Measurements from ENCODE around the gene NIT1. TPM values are rescaled to one million over a fixed set of nuclear protein-coding genes. Genes with fewer than 3 reads are reported as not detected.

Gene NIT1
- total and polyA plus RNA-seq, 8 donors: 17.9 to 48.4 (median 20.1) TPM

- Histone ChIP-seq H3K27ac (no peak overlapping the region), H3K36me3 (no peaks in the 10 kb centered on the region), H3K9me3 (no peaks in the 10 kb centered on the region), H3K4me3 (no peak overlapping the region), H3K4me1 (peaks cover 0 to 13% (median 8%) of the 10 kb centered on the region in 3 donors), H3K27me3 (no peaks in the 10 kb centered on the region)
- ATAC-seq: no peak
- TF ChIP-seq CTCF (IDR thresholded peaks at IDR 0.05): no peak
- no peak for DNase-seq
- 83% methylated on average over 5 of the region's 5 CpGs for WGBS, 2 donors
- FAIRE-seq: no peak
- intact Hi-C loops (cut with DNase I): no loop called here
Measured at GRCh38 chr1:161163793-161164192, 45.9 kb downstream of the NIT1 start.

- Histone ChIP-seq H3K36me3 (no peaks in the 10 kb centered on the region), H3K4me3 (peak overlapping the region in 3 of 4 donors; percentile 56 to 73 (median 59)), H3K4me1 (peaks cover 0 to 8% (median 7%) of the 10 kb centered on the region in 3 donors), H3K27me3 (no peaks in the 10 kb centered on the region), H3K27ac (peak overlapping the region; percentile 67 to 92 (median 80)), H3K9me3 (no peaks in the 10 kb centered on the region)
- ATAC-seq (no peak), DNase-seq (no peak), FAIRE-seq (no peak)
- WGBS, 2 donors: 49 to 57% methylated on average over 14 of the region's 14 CpGs
- TF ChIP-seq CTCF (IDR thresholded peaks at IDR 0.05): no peak
- intact Hi-C loops (cut with DNase I): no loop called here
Measured at GRCh38 chr1:161164901-161165610, 47.2 kb downstream of the NIT1 start.

GRCh38 chr1:161165742-161166668 lies 48.1 kb downstream of the NIT1 start, which contains the start of gene PPOX:
Gene PPOX, plus strand, starts transcription at chr1:161166426. Its CDS starts 422 bp downstream, at chr1:161166848.
- WGBS, 2 donors: 0% methylated on average over 54 of the region's 54 CpGs
- TF ChIP-seq CTCF (IDR thresholded peaks at IDR 0.05): peak in 1 of 4 donors; percentile 10
- Histone ChIP-seq H3K27me3 (no peaks in the 10 kb centered on the region), H3K36me3 (no peaks in the 10 kb centered on the region), H3K9me3 (no peaks in the 10 kb centered on the region), H3K4me3 (peak within 1 kb of the TSS; percentile 49 to 73 (median 58)), H3K4me1 (peaks cover 0 to 5% (median 2%) of the 10 kb centered on the region in 3 donors), H3K27ac (peak within 1 kb of the TSS; percentile 67 to 92 (median 80))
- DNase-seq (peak; percentile 90 to 98 (median 96)), ATAC-seq (peak; percentile 92 to 97 (median 94)), FAIRE-seq (peak; percentile 86)
- intact Hi-C loops (cut with DNase I): no loop called here

GRCh38 chr1:161166669-161167548 lies 49.0 kb downstream of the NIT1 start:
- intact Hi-C loops (cut with DNase I): no loop called here
- WGBS, 2 donors: 4 to 6% methylated on average over 30 to 33 of the region's 33 CpGs
- no peak for FAIRE-seq
- peak in 2 of 4 donors; percentile 0 to 3 for ATAC-seq
- Histone ChIP-seq H3K4me3 (peak overlapping the region; percentile 49 to 73 (median 58)), H3K9me3 (no peaks in the 10 kb centered on the region), H3K27ac (peak overlapping the region; percentile 67 to 92 (median 80)), H3K36me3 (peaks cover 0 to 7% (median 5%) of the 10 kb centered on the region in 3 donors), H3K4me1 (peaks cover 0 to 5% (median 0%) of the 10 kb centered on the region in 3 donors), H3K27me3 (no peaks in the 10 kb centered on the region)
- no peak for TF ChIP-seq CTCF (IDR thresholded peaks at IDR 0.05)
- peak in 2 of 6 donors; percentile 52 to 66 for DNase-seq
